Chondrocyte (in vitro differentiated cells): ENCODE results near the gene MSLN. TPM values are rescaled to one million over a fixed set of nuclear protein-coding genes. Genes with fewer than 3 reads are reported as not detected.
A peak's percentile ranks its signal among the peaks of the same experiment; 100 is the strongest.

Experiments used
- DNase-seq: peaks from one replicate; pipeline ENCODE4 v3.0.0; 2021; ENCODE audit warnings: mixed read lengths, low spot score
- H3K27ac Mint-ChIP-seq: one replicate; pipeline ENCODE4 v1.8.0; 2021; ENCODE audit warnings: mild to moderate bottlenecking, moderate library complexity, mixed read lengths; ENCODE audit not compliant: unreplicated experiment
- H3K27me3 Mint-ChIP-seq: 2 replicates; pipeline ENCODE4 v1.8.0; 2021; ENCODE audit warnings: low read depth, mixed read lengths
- H3K36me3 Mint-ChIP-seq: 2 replicates; pipeline ENCODE4 v1.8.0; 2021; ENCODE audit warnings: low read depth, mixed read lengths
- H3K4me1 Mint-ChIP-seq: 2 replicates; pipeline ENCODE4 v1.8.0; 2021; ENCODE audit warnings: low read depth, mild to moderate bottlenecking, mixed read lengths
- H3K4me3 Mint-ChIP-seq: one replicate; pipeline ENCODE4 v1.8.0; 2021; ENCODE audit warnings: mild to moderate bottlenecking, moderate library complexity, mixed read lengths; ENCODE audit not compliant: unreplicated experiment
- H3K9me3 Mint-ChIP-seq: 2 replicates; pipeline ENCODE4 v1.8.0; 2021; ENCODE audit warnings: low read depth, mixed read lengths
- total RNA-seq: library from RNA; stranded (reverse); gene quantifications from 3 replicates; pipeline ENCODE4 v1.2.1, GENCODE V29; 2021
- TF ChIP-seq, protein P1 (sequence below): fragments of 200-600 bp; sonication (generic); IDR thresholded peaks from 2 replicates; pipeline ENCODE4 v1.5.0; 2021; ENCODE audit warnings: antibody characterized with exemption, mild to moderate bottlenecking, moderate library complexity

MSLN gene
- total RNA-seq, 1 donor from 2014 or later, result not detected

DNA sequence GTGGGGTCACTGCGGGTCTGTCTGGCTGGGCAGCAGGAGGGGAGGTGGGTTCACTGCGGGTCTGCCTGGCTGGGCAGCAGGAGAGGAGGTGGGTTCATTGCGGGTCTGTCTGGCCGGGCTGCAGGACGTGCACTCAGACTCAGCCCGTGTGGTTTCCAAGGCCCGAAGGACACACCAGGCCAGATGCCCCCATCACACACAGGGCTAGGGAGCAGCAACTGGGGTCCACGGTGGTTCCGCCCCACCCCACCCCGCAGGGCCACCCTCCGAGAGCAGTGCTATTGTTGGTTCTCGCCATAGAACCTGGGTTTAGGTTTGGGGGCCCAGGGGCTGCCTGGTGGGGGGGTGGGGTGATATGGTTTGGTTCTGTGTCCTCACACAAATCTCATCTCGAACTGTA, 13.9 kb upstream of the MSLN start:
- Mint-ChIP-seq H3K4me3 (no peak overlapping the region), H3K27me3 (peaks cover 5% of the 10 kb centered on the region), H3K27ac (no peak overlapping the region), H3K4me1 (peaks cover 8% of the 10 kb centered on the region), H3K9me3 (no peaks in the 10 kb centered on the region), H3K36me3 (no peaks in the 10 kb centered on the region)
- TF ChIP-seq, protein P1, sequence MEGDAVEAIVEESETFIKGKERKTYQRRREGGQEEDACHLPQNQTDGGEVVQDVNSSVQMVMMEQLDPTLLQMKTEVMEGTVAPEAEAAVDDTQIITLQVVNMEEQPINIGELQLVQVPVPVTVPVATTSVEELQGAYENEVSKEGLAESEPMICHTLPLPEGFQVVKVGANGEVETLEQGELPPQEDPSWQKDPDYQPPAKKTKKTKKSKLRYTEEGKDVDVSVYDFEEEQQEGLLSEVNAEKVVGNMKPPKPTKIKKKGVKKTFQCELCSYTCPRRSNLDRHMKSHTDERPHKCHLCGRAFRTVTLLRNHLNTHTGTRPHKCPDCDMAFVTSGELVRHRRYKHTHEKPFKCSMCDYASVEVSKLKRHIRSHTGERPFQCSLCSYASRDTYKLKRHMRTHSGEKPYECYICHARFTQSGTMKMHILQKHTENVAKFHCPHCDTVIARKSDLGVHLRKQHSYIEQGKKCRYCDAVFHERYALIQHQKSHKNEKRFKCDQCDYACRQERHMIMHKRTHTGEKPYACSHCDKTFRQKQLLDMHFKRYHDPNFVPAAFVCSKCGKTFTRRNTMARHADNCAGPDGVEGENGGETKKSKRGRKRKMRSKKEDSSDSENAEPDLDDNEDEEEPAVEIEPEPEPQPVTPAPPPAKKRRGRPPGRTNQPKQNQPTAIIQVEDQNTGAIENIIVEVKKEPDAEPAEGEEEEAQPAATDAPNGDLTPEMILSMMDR, result no peak
- DNase-seq, result peak; percentile 75

DNA sequence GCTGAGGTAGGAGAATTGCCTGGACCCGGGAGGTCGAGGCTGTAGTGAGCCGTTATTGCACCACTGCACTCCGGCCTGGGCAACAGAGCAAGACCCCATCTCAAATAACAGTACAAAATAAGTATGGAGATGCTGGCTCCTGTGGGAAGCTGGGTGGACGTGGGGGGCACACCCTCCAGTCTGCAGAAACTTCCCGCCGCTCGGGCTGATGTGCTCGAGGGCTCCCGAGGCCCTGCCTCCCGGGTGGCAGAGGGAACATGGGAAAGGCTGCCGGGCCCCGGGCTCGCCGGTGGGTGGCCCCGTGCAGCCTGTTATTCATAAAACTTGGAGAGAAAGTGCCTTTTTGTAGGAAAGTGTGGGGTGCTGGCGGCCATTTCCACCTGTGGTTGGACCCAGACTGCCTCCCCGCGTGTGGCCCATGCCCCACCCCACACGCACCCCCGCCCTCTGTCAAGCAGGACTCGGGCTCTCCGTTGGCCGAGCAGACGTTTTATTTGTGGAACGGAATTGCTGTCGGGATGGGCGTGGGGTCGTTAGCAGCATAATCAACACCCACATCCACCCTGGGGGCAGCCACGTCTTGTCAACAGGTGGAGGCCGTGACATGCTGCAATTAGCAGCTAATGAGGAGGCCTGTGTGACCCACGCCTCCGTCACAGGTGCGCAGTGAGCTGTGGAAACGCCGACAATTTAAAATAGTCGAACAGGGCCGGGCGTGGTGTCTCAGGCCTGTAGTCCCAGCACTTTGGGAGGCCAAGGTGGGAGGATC, 12.4 kb upstream of the MSLN start:
- Mint-ChIP-seq H3K4me3 (no peak overlapping the region), H3K27ac (no peak overlapping the region), H3K27me3 (peaks cover 9% of the 10 kb centered on the region), H3K4me1 (peaks cover 8% of the 10 kb centered on the region), H3K36me3 (no peaks in the 10 kb centered on the region), H3K9me3 (no peaks in the 10 kb centered on the region)
- TF ChIP-seq, protein P1, result no peak
- DNase-seq, result peak; percentile 82

DNA sequence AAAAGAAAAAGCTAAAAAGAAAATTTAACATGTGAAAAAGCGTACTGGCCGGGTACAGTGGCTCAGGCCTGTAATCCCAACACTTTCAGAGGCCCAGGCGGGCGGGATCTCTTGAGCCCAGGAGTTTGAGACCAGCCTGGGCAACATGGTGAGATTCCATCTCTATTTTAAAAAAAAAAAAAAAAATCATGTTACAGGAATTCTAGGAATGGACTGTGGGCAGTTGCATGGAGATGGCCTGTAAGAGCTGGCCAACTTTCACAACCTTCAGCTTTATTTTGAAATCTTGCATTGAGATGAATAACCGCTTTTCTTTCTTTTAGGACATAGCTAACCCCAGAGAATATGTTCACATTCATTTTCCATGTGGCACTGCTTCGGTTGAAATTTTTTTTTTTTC, 11.5 kb upstream of the MSLN start:
- no peaks in the 10 kb centered on the region for H3K36me3 Mint-ChIP-seq
- peaks cover 9% of the 10 kb centered on the region for H3K27me3 Mint-ChIP-seq
- peaks cover 8% of the 10 kb centered on the region for H3K4me1 Mint-ChIP-seq
- no peak for DNase-seq
- H3K27ac Mint-ChIP-seq, result peak overlapping the region; percentile 91
- TF ChIP-seq, protein P1, result no peak
- H3K4me3 Mint-ChIP-seq, result no peak overlapping the region
- H3K9me3 Mint-ChIP-seq, result no peaks in the 10 kb centered on the region

DNA sequence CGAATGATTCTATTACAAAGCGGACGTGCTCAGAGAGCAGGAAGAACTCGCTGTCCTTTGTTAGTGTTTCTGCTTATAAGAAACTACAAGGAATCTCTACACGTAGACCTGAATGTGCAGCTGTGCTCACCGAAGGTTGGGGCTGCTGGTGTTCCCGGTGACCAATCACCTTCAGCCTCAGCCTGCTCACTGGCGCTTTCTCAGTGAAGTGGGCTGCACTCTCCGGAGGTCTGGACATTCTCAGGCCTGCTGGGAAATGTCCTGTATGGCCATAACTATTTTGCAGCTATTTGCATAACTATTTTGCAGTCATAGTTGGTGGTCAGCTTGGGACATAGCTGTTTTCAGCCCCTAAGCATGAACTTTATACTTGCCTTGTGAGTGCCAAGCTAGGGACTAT, 10.0 kb upstream of the MSLN start:
- DNase-seq, result no peak
- Mint-ChIP-seq H3K4me3 (no peak overlapping the region), H3K27ac (no peak overlapping the region), H3K36me3 (no peaks in the 10 kb centered on the region), H3K9me3 (no peaks in the 10 kb centered on the region), H3K4me1 (peaks cover 8% of the 10 kb centered on the region), H3K27me3 (peaks cover 9% of the 10 kb centered on the region)
- TF ChIP-seq, protein P1, result no peak

DNA sequence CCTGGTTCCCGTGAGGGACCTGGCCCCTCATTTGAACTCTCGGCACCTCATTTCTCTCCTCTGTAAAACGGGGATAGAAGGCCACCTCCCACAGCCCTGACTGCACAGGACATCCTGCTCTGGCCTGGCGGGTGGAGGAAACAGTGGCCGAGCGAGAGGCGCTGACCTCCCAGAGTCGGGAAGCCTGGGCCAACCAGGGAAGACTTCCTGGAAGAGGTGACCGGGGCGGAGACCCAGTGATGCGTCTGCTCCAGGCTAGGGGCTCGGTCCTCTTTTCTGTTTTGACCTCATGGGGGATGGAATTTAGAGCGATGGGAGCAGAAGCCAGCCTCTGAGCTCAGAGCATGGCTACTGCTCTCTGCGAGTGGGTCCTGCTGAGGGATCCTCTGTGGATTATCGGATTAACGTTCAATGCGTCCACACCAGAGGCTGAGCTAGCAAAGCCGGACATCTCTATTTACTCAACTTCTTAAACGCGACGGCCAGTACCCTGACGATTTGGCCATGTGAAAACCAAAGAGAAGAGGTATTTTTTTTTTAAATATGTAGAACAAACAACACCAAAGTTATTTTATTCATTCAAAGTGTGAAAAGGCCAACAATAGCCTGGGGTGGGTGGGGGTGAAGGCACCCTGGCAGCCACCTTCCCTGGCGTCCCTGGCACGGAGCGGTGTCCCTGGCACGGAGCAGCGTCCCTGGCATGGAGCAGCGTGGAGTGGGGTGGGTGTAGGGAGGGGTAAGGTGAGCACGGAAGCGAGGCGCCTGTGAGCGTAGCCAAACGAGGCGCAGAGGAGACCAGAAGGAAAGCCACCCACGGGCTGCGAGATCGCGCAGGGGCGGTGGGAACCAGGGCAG, 9.2 kb upstream of the MSLN start:
- no peaks in the 10 kb centered on the region for H3K36me3 Mint-ChIP-seq

More for the DNA sequence above, 9.2 kb upstream of the MSLN start:
- no peak for DNase-seq
- Mint-ChIP-seq H3K9me3 (peaks cover 2% of the 10 kb centered on the region), H3K27ac (no peak overlapping the region), H3K4me1 (peaks cover 8% of the 10 kb centered on the region), H3K27me3 (peaks cover 9% of the 10 kb centered on the region), H3K4me3 (no peak overlapping the region)
- TF ChIP-seq, protein P1, result no peak
